Astrocyte of the cerebellum (primary cell): ENCODE results near the gene ANKRD11.

Experiments
- DNase-seq: peaks from one replicate; pipeline ENCODE4 v3.0.0-alpha.2; 2011; ENCODE audit warnings: low read depth
- H3K4me3 ChIP-seq: 2 replicates; pipeline ENCODE4 v1.5.1; 2011; ENCODE audit warnings: mild to moderate bottlenecking, low read depth, low read length, moderate library complexity
- in situ Hi-C: cut with HindIII; loops from 2 replicates; pipeline ENCODE4 v1.10.0; 2017; ENCODE audit warnings: low sequenced_read_pairs
- TF ChIP-seq, protein P1 (sequence below): IDR thresholded peaks from 2 replicates; pipeline ENCODE4 v1.5.1; 2012; ENCODE audit warnings: low read length, low read depth, moderate library complexity, mild to moderate bottlenecking; ENCODE audit errors: missing control alignments

ANKRD11 gene

DNA sequence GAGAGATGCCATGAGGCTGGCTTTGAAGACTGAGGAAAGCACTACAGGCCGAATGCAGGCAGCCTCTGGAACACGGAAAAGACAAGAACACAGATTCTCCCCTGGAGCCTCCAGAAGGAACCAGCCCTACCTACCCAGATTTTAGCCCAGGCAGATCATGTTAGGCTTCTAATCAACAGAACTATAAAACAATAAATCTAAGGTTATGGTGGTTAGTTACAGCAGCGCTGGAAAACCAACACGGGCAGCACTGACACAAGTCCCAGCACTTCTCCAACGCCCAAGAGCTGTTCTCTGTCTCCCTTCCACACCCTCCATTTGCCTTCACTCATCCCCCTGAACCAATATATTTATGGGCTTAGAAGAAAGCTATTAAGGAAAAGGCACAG, 7.5 kb downstream of the ANKRD11 start:
- H3K4me3 ChIP-seq = no peak overlapping the region
- in situ Hi-C loops = no loop called here
- DNase-seq = no peak
- TF ChIP-seq, protein P1, sequence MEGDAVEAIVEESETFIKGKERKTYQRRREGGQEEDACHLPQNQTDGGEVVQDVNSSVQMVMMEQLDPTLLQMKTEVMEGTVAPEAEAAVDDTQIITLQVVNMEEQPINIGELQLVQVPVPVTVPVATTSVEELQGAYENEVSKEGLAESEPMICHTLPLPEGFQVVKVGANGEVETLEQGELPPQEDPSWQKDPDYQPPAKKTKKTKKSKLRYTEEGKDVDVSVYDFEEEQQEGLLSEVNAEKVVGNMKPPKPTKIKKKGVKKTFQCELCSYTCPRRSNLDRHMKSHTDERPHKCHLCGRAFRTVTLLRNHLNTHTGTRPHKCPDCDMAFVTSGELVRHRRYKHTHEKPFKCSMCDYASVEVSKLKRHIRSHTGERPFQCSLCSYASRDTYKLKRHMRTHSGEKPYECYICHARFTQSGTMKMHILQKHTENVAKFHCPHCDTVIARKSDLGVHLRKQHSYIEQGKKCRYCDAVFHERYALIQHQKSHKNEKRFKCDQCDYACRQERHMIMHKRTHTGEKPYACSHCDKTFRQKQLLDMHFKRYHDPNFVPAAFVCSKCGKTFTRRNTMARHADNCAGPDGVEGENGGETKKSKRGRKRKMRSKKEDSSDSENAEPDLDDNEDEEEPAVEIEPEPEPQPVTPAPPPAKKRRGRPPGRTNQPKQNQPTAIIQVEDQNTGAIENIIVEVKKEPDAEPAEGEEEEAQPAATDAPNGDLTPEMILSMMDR = no peak

DNA sequence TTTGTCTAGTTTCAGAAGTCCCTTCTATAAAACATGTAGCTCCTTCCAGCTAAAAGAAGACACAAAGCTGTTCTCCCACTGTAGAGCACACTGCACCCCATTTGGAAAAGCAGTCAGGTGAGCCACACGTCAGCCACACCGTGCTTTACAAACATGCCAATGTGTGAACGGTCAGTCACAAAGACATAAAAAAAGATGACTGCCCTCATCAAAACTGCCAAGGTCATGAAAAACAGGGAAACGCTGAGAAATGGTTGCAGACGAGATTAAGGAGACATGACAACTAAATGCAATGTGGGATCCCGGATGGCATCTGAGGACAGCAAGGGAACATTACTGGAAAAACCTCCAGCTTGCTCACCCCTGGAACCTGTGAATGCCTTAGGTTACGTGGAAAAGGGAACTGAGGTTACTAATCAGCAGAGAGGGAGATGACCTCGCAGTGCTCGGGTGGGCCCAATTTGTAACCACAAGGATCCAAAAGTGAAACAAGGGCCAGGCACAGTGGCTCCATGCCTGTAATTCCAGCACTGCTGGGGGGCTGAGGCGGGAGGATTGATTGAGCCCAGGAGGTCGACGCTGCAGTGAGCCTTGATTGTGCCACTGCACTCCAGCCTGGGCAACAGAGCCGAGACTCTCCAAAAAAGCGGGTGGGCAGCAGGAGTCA, 8.1 kb downstream of the ANKRD11 start:
- in situ Hi-C loops = no loop called here

DNA sequence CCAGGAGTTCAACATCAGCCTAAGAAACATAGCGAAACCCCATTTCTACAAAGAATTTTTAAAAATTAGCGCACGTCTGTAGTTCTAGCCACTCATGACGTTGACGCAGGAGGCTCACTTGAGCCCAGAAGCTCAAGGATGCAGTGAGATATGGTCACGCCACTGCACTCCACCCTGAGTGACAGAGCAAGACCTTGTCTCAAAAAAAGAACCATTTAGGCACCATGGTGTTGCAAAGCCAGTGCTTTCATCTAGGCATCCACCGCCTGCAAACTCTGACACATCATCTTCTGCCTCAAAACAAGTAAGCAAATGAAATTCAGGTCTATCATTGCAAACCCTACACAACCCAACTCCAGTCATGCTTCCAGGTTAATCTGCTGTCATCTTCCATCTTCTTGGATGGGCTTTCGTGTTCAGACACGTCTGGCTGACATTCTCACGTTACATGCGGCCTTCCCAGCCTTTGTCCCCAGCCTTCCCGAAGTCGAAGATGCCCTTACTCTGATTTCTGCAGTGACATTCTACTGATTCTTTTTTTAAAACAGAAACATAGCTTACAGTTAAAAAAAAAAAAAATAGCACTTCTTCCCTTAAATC, 8.9 kb downstream of the ANKRD11 start:
- TF ChIP-seq, protein P1 = no peak
- DNase-seq = no peak
- no peak overlapping the region for H3K4me3 ChIP-seq
- in situ Hi-C loops = no loop called here

More for the DNA sequence above, 8.1 kb downstream of the ANKRD11 start:
- DNase-seq = no peak
- TF ChIP-seq, protein P1 = no peak
- no peak overlapping the region for H3K4me3 ChIP-seq

DNA sequence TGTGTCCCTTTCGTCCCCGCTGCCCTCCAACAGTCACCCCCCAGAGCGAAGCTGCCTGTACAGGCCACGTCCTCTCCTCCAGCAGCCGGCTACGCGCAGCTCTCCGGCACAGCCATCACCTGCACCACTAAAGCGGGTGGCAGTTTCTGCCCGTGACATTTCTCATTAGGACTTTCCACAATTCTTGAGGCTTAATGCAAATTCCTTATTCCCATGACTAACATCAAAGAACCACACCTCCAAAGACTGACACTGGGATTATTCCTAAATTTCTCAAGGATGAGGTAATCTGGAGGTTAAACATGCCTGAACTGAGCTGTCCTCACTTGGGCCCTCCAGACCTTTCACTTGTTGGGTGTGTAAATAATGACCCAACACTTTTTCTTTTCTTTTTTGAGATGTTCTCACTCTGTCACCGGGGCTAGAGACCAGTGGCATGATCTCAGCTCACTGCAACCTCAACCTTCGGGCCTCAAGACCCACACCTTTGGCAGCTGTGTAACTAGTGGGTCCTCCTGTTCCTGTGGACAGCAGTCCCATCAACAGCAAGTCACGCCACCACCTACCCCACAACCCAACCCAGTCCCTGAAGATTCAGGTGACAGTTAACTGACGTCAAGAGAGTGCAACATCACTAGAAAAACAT, 11.7 kb downstream of the ANKRD11 start:
- TF ChIP-seq, protein P1 = no peak
- DNase-seq = no peak
- H3K4me3 ChIP-seq = no peak overlapping the region
- in situ Hi-C loops = no loop called here

DNA sequence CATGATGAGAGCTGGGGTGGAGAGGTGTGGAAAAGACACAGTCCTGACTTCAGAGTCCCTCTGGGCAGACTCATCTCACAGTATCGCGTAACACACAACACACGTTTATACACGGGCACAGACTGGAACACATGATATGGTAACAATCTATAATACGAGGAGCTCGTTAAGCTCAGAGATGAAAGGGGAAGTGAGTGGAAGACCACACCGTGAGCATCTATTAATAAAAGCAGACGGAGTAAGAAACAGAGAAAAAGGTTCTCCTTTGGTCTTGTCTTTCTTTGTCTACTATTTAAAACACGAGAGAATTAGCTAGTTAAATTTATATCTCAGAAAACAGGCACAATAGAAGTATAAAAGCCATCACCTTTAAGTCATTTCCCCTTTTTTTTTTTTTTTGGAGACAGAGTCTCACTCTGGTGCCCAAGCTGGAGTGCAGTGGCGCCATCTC, 13.5 kb downstream of the ANKRD11 start:
- no peak overlapping the region for H3K4me3 ChIP-seq
- no peak for DNase-seq
- TF ChIP-seq, protein P1 = no peak
- in situ Hi-C loops = no loop called here

DNA sequence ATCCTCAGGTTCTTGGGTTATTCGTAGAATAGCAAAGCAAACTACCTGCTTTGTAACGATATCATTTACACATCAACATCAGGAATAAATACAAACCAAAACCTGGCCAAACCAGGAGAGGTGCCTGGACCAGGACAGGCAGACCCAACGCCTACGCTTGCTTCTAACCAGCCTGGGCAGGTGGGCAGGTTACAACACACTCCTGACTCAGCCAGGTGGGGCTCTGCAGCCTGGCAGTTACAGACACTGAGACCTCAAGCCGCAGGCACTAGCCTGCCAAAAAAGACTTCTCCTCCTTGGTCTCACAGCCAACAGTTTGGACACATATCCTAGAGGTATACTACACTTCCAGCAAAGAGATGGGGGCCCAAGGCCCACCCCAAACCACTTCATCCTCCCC, 14.0 kb downstream of the ANKRD11 start:
- no peak for DNase-seq
- TF ChIP-seq, protein P1 = no peak
- in situ Hi-C loops = no loop called here
- H3K4me3 ChIP-seq = no peak overlapping the region
